ENCODE measurements around the gene TM6SF1. TPM values are rescaled to one million over a fixed set of nuclear protein-coding genes. Genes with fewer than 3 reads are reported as not detected.
A peak's percentile ranks its signal among the peaks of the same experiment; 100 is the strongest.

The TM6SF1 gene
- total RNA-seq, 1 experiment from 2014 or later, result not detected

GRCh38 chr15:83063551-83063950 is 43.9 kb upstream of the TM6SF1 start:
- no peak overlapping the region for H2AFZ ChIP-seq (ENCODE audit: low read length)
- H3K9me3 ChIP-seq (ENCODE audit: low read length), result no peaks in the 10 kb centered on the region
- H3K9ac ChIP-seq (ENCODE audit: low read length), result no peak overlapping the region
- peaks cover 54% of the 10 kb centered on the region for H4K20me1 ChIP-seq (ENCODE audit: low read length)
- peak overlapping the region; percentile 86 for H3K4me2 ChIP-seq (ENCODE audit: low read length)
- no peaks in the 10 kb centered on the region for H3K9me2 ChIP-seq (replicated peaks; ENCODE audit: low read length)
- ChIA-PET POLR2A (ENCODE audit: unreplicated experiment) (no interaction called here), CTCF (no interaction called here)
- DNase-seq, result no peak
- BruUV-seq (replicated peaks), result no TSS peak
- intact Hi-C loops (cut with micrococcal nuclease), result no loop called here
- H3K27ac ChIP-seq (ENCODE audit: low read length), result no peak overlapping the region
- no peaks in the 10 kb centered on the region for H3F3A ChIP-seq (ENCODE audit: low read length, unreplicated experiment)
- H3K27me3 ChIP-seq (ENCODE audit: low read length), result no peaks in the 10 kb centered on the region
- peaks cover 14% of the 10 kb centered on the region for H3K36me3 ChIP-seq (ENCODE audit: low read depth, low read length)
- ATAC-seq, result no peak
- TF ChIP-seq CTCF (conservative IDR thresholded peaks at IDR 0.05; ENCODE audit: low read depth, low read length) (no peak), EZH2 (IDR thresholded peaks at IDR 0.05; ENCODE audit: low read length, unreplicated experiment) (no peak), EZH2phosphoT487 (IDR thresholded peaks at IDR 0.05; ENCODE audit: borderline replicate concordance, low read length) (no peak)
- peak overlapping the region; percentile 79 for H3K4me3 ChIP-seq (ENCODE audit: low read length)
- H3K4me1 ChIP-seq (ENCODE audit: insufficient read depth, low read length), result peaks cover 20% of the 10 kb centered on the region
- peaks cover 84% of the 10 kb centered on the region for H3K79me2 ChIP-seq (ENCODE audit: low read length)

GRCh38 chr15:83064859-83065258 is 42.6 kb upstream of the TM6SF1 start:
- no peak overlapping the region for H3K27ac ChIP-seq (ENCODE audit: low read length)
- ATAC-seq (peak; percentile 17; the same call in 1 of the 2 replicates), DNase-seq (peak; percentile 48)

More at GRCh38 chr15:83064859-83065258, 42.6 kb upstream of the TM6SF1 start:
- Histone ChIP-seq H3K9ac (ENCODE audit: low read length) (peak overlapping the region; percentile 85), H3K9me2 (replicated peaks; ENCODE audit: low read length) (no peaks in the 10 kb centered on the region), H3K79me2 (ENCODE audit: low read length) (peaks cover 70% of the 10 kb centered on the region), H3F3A (ENCODE audit: low read length, unreplicated experiment) (no peaks in the 10 kb centered on the region), H3K36me3 (ENCODE audit: low read depth, low read length) (peaks cover 14% of the 10 kb centered on the region), H2AFZ (ENCODE audit: low read length) (no peak overlapping the region), H4K20me1 (ENCODE audit: low read length) (peaks cover 50% of the 10 kb centered on the region), H3K9me3 (ENCODE audit: low read length) (no peaks in the 10 kb centered on the region), H3K4me1 (ENCODE audit: insufficient read depth, low read length) (peaks cover 20% of the 10 kb centered on the region), H3K4me2 (ENCODE audit: low read length) (peak overlapping the region; percentile 86), H3K27me3 (ENCODE audit: low read length) (no peaks in the 10 kb centered on the region), H3K4me3 (ENCODE audit: low read length) (peak overlapping the region; percentile 79)
- ChIA-PET CTCF (no interaction called here), POLR2A (ENCODE audit: unreplicated experiment) (no interaction called here)
- intact Hi-C loops (cut with micrococcal nuclease), result loop anchor here (5.0 kb wide), 1 partner anchor 142 kb away; the partner anchor contains the start of gene HDGFL3
- TF ChIP-seq EZH2phosphoT487 (IDR thresholded peaks at IDR 0.05; ENCODE audit: borderline replicate concordance, low read length) (no peak), CTCF (conservative IDR thresholded peaks at IDR 0.05; ENCODE audit: low read depth, low read length) (no peak), EZH2 (IDR thresholded peaks at IDR 0.05; ENCODE audit: low read length, unreplicated experiment) (no peak)
- no TSS peak for BruUV-seq (replicated peaks)

All from PC-3 (cell line).